Activated naive CD4-positive, alpha-beta T cell treated with anti-CD3 and anti-CD28 coated beads, Interleukin-2, amount 10 ng/mL, durations not matched to agents 5 hours and 36 hours (primary cell): ENCODE measurements around the gene WDR73. TPM values are rescaled to one million over a fixed set of nuclear protein-coding genes. Genes with fewer than 3 reads are reported as not detected.

Experiments used
- total RNA-seq, 2 experiments: library from RNA; stranded (reverse); gene quantifications; one replicate each; pipeline ENCODE4 v1.2.3, GENCODE V29; 2021

Gene WDR73
- total RNA-seq, result 10 to 100 TPM; 20.9 to 21.7 TPM

DNA sequence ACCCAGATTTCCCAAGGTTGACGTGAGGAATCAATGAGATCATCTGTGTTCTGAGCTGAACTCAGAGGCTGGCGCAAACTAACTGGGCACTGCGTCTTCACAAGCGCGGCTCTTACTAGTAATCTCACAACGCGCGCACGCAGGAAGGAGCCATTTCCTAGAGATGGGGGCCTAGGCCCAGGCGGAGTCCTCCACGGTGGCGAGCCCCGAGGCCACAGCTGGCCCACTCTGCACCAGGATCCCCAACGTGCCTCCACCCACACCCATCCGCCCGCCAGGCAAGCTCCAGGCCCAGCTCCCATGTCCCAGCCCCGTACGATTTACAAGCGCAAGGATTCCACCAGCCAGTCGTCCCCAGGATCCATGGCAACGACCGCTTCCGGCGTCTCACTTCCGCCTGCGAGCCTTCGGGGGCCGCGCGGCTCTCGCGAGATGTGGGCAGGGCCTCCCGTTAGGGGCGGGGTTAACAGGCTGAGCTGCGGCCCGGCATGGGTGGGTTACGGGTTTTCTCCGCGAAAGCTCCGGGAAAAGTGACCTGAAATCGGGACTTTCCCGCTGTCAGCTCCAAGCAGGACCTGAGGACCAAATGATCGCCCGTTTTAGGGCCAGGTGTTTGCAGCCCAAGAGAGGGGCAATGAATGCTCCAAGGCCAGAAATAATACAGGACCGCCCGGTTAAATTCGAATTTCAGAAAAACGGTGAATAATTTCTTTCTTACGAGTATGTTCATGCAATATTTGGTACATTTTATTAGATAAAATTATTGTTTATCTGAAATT is at the start of gene WDR73:
TSS of gene WDR73 (minus strand) at position 374 of the 779 bp plus-strand sequence. CDS start at position 365, 9 bp downstream.

DNA sequence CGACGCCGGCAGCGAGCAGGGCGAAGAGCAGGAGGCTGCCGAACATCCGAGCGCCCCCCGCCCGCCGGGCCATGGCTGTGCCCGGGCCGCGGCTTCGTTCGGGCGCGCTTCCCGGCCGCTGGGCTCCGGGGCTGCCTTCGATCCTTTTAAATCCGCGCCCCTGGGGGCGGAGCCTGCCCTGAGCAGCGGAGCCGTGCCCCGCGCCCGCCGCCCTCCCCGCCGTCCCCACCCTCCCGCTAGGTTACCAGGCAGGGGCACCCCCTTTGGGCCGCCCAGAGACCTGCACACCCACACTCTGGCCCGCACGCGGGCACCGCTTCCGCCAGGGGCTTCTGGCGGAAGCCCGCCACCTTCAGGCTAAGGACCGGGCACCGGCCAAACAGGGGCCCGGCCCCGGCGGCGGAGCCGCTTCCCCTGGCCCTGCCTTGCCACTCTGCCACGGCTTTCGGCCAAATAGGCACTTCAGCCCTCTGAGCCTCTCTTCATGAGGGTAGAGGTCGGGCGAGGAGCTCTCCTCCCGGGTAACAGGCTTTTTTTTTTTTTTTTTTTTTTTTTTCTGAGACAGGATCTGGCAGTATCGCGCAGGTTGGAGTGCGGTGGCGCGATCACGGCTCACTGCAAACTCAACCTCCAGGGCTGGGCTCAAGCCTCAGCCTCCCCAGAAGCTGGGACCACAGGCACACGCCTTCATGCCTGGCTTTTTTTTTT is 4.2 kb upstream of the WDR73 start, which contains the start of gene NMB:
TSS of gene NMB (minus strand) at position 120 of the 708 bp plus-strand sequence. CDS start at position 73, 47 bp downstream.

DNA sequence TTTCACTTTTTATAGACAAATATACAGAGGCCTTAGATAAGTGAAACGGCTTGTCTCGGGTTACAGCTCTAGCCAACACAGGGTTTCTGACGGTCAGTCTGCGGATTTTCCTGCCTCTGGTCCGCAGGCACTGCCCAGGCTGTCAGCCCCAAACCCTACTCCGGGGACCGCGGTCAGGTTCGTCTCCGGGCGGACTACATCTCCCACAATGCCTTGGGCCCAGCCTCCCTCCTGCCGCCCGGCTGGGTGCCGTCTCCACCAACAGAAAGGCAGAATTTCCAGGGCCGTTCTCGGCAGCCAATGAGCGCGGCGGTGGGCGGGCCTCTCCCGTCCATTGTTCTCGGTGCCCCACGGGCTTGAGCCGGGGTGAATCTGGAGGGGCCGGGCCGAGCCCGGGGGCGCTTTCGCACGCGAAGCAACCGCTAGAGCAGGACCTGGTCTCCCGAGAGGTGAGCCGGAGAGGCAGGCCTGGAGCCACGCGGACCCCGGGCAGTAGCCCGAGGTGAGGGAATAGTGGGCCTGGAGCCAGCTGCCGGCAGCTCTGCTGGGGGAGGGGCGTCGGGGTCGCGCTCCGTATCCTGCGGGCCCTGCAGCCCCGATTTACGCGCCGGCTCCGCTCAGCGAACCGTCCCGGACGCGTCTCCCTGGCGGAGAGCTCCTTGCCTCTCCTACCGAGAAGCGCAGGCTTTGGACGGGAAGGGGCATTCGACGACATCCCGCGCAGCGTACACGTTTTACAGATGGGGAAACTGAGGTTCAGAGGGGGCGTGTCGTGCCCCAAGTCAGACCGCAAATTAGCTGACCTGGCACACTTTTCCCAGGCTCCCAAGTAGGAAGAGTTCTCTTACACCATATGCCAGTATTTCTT is 53.2 kb downstream of the WDR73 start, which contains the start of gene ZSCAN2:
TSS of gene ZSCAN2 (plus strand) at position 323 of the 868 bp plus-strand sequence. CDS start 2,919 bp downstream, outside the sequence.

Other genes with a start within 250 kb of the WDR73 start
- gene ZSCAN2, start 53.3 kb downstream of the WDR73 start, total RNA-seq, result 1 to 10 TPM; 5.8 to 6.5 TPM
- gene NMB, start 3.9 kb upstream of the WDR73 start, total RNA-seq, result 1 to 10 TPM; 3.2 to 3.8 TPM
- 100 to 1,000 TPM; 129 to 140 TPM for gene SEC11A, start 61.9 kb upstream of the WDR73 start, total RNA-seq
- gene ZNF592, start 94.3 kb upstream of the WDR73 start, total RNA-seq, result 10 to 100 TPM; 36.4 to 37.3 TPM
- under 1 TPM; 0.20 to 0.22 TPM for gene ALPK3, start 163.1 kb upstream of the WDR73 start, total RNA-seq
- gene SLC28A1, start 230.4 kb upstream of the WDR73 start, total RNA-seq, result not detected